Activated naive CD4-positive, alpha-beta T cell treated with anti-CD3 and anti-CD28 coated beads, Interleukin-2, amount 50 U/mL, for 24 hours (primary cell): ENCODE results near the gene CPLANE1.
"Not testable (repeated sequence)": the region's sequence is repeated elsewhere in the genome, so short reads cannot be mapped to it uniquely, and the experiment has no call there.

Source experiments
- H3K27ac Mint-ChIP-seq: one replicate; pipeline ENCODE4 v1.8.0; 2021; ENCODE audit warnings: mild to moderate bottlenecking, mixed read lengths
- H3K27me3 Mint-ChIP-seq: one replicate; pipeline ENCODE4 v1.8.0; 2021; ENCODE audit warnings: mixed read lengths
- H3K36me3 Mint-ChIP-seq: one replicate; pipeline ENCODE4 v1.8.0; 2021; ENCODE audit warnings: mixed read lengths
- H3K4me1 Mint-ChIP-seq: one replicate; pipeline ENCODE4 v1.8.0; 2021; ENCODE audit warnings: mixed read lengths
- H3K4me3 Mint-ChIP-seq: one replicate; pipeline ENCODE4 v1.8.0; 2021; ENCODE audit warnings: mild to moderate bottlenecking, mixed read lengths
- H3K9me3 Mint-ChIP-seq: one replicate; pipeline ENCODE4 v1.8.0; 2021; ENCODE audit warnings: mixed read lengths

The CPLANE1 gene

DNA sequence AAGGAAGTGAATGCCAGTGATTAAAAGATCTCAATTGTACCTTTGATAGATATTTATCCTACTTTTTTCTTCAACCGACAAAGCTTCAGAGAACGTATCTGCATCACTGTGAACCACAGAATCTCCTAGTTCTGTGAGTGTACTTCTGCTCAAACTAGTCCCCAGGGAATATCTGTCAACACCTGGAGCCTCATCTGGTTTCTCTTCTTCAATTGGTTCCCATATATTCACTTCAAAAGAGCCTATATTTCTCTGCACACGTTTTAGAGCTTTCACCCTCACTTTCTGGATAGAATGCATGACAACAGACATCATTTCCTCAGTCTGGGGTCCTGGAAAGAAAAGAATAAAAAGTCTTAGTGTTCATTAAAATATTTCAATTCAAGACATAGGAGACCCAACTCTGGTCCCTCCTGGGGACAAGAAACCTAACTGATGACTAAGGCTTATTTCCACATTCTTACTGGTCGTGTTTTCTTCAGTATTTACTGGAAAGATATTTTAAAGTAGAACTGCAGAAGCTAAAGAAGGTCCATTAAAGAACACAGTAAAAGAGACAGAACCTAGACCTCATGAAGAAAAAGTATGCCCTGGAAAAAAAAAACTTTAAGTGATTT, 64.3 kb downstream of the CPLANE1 start:
- H3K36me3 Mint-ChIP-seq = peaks cover 7% of the 10 kb centered on the region
- H3K4me1 Mint-ChIP-seq = no peaks in the 10 kb centered on the region
- H3K27me3 Mint-ChIP-seq = no peaks in the 10 kb centered on the region
- H3K9me3 Mint-ChIP-seq = no peaks in the 10 kb centered on the region
- no peak overlapping the region for H3K27ac Mint-ChIP-seq
- H3K4me3 Mint-ChIP-seq = no peak overlapping the region

GRCh38 chr5:37182667-37183066, 66.5 kb downstream of the CPLANE1 start:
- no peaks in the 10 kb centered on the region for H3K9me3 Mint-ChIP-seq
- no peak overlapping the region for H3K27ac Mint-ChIP-seq

GRCh38 chr5:37174928-37175327, 74.2 kb downstream of the CPLANE1 start:
- H3K36me3 Mint-ChIP-seq = peaks cover 6% of the 10 kb centered on the region
- no peaks in the 10 kb centered on the region for H3K4me1 Mint-ChIP-seq
- no peak overlapping the region for H3K27ac Mint-ChIP-seq
- H3K27me3 Mint-ChIP-seq = no peaks in the 10 kb centered on the region
- no peak overlapping the region for H3K4me3 Mint-ChIP-seq
- H3K9me3 Mint-ChIP-seq = no peaks in the 10 kb centered on the region

More at GRCh38 chr5:37182667-37183066, 66.5 kb downstream of the CPLANE1 start:
- H3K36me3 Mint-ChIP-seq = peaks cover 7% of the 10 kb centered on the region
- H3K4me1 Mint-ChIP-seq = no peaks in the 10 kb centered on the region
- no peak overlapping the region for H3K4me3 Mint-ChIP-seq
- H3K27me3 Mint-ChIP-seq = no peaks in the 10 kb centered on the region

DNA sequence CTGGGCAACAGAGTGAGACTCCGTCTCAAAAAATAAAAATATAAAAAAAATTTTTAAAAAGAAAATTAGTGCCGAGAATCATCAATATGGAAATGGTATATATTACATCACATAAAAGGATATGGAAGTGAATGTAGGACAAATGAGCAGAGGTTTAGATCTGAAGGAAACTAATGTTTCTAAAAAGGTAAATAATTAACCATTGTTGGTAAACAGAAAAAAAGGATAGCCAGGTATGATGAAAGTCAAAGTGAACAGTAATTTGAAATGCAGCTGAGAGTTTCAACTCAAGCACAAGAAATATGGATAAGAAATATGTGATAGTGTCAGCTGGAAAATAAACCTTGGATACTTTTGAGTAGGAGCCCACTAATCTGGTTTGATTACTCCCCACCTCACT, 76.2 kb downstream of the CPLANE1 start:
- no peaks in the 10 kb centered on the region for H3K27me3 Mint-ChIP-seq
- no peak overlapping the region for H3K27ac Mint-ChIP-seq
- no peaks in the 10 kb centered on the region for H3K9me3 Mint-ChIP-seq
- no peak overlapping the region for H3K4me3 Mint-ChIP-seq
- peaks cover 14% of the 10 kb centered on the region for H3K36me3 Mint-ChIP-seq
- H3K4me1 Mint-ChIP-seq = no peaks in the 10 kb centered on the region

DNA sequence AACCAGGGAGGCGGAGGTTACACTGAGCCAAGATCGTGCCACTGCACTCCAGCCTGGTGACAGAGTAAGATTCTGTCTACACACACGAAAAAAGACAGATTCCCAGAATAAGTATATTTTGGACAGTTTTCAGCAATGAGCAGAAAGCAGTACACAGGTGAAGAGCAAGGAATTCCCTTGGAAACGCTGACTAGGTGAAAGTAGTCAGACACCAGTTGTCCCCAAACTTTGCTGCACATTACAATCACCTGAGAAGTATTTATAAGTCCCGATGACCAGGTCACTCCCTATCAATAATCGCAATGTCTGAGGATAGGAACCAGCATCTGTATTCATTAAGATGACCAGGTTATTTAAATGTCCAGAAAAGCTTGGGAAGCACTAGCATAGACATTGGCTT, 78.3 kb downstream of the CPLANE1 start:
- H3K4me1 Mint-ChIP-seq = no peaks in the 10 kb centered on the region
- no peak overlapping the region for H3K4me3 Mint-ChIP-seq
- H3K9me3 Mint-ChIP-seq = no peaks in the 10 kb centered on the region
- H3K27me3 Mint-ChIP-seq = no peaks in the 10 kb centered on the region
- peaks cover 11% of the 10 kb centered on the region for H3K36me3 Mint-ChIP-seq
- no peak overlapping the region for H3K27ac Mint-ChIP-seq

- Mint-ChIP-seq H3K27ac (no peak overlapping the region), H3K4me1 (no peaks in the 10 kb centered on the region), H3K27me3 (no peaks in the 10 kb centered on the region), H3K9me3 (no peaks in the 10 kb centered on the region), H3K36me3 (peaks cover 16% of the 10 kb centered on the region), H3K4me3 (no peak overlapping the region)
Observed at GRCh38 chr5:37166197-37166596, 83.0 kb downstream of the CPLANE1 start.

GRCh38 chr5:37165761-37166160, 83.4 kb downstream of the CPLANE1 start:
- Mint-ChIP-seq H3K4me3 (no peak overlapping the region), H3K9me3 (no peaks in the 10 kb centered on the region), H3K27me3 (no peaks in the 10 kb centered on the region), H3K4me1 (no peaks in the 10 kb centered on the region), H3K27ac (no peak overlapping the region), H3K36me3 (peaks cover 16% of the 10 kb centered on the region)

GRCh38 chr5:37153661-37154060, 95.5 kb downstream of the CPLANE1 start:
- Mint-ChIP-seq H3K27me3 (no peaks in the 10 kb centered on the region), H3K27ac (no peak overlapping the region), H3K4me1 (no peaks in the 10 kb centered on the region), H3K36me3 (peaks cover 11% of the 10 kb centered on the region), H3K9me3 (no peaks in the 10 kb centered on the region), H3K4me3 (no peak overlapping the region)

DNA sequence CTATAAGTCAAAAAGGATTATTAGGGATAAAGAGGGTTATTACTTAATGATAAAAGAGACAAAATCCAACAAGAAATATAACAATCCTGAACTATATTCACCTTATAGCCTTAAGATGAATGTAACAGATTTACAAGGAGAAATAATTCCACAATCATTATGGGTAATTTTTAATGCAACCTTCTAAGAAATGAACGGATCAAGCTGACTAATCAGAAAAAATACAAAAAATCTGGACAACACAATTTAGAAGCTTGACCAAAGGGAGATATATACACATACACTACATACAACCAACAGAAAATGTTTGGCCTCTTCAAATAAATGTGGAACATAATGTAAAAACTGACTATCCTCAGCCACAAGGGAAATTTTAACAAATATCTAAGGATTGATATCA, 102.3 kb downstream of the CPLANE1 start:
- peaks cover 19% of the 10 kb centered on the region for H3K36me3 Mint-ChIP-seq
- H3K27ac Mint-ChIP-seq = no peak overlapping the region
- no peaks in the 10 kb centered on the region for H3K4me1 Mint-ChIP-seq
- no peak overlapping the region for H3K4me3 Mint-ChIP-seq
- H3K9me3 Mint-ChIP-seq = peaks cover 7% of the 10 kb centered on the region
- H3K27me3 Mint-ChIP-seq = no peaks in the 10 kb centered on the region

GRCh38 chr5:37136694-37137093, 112.5 kb downstream of the CPLANE1 start:
- Mint-ChIP-seq H3K27ac (no peak overlapping the region), H3K4me1 (no peaks in the 10 kb centered on the region), H3K9me3 (peaks cover 12% of the 10 kb centered on the region), H3K36me3 (peaks cover 34% of the 10 kb centered on the region), H3K4me3 (no peak overlapping the region), H3K27me3 (no peaks in the 10 kb centered on the region)

GRCh38 chr5:37135312-37135711, 113.9 kb downstream of the CPLANE1 start:
- H3K4me1 Mint-ChIP-seq, H3K4me3 Mint-ChIP-seq, H3K27ac Mint-ChIP-seq, H3K27me3 Mint-ChIP-seq: not testable (repeated sequence)
- peaks cover 31% of the 10 kb centered on the region for H3K36me3 Mint-ChIP-seq
- peaks cover 12% of the 10 kb centered on the region for H3K9me3 Mint-ChIP-seq

DNA sequence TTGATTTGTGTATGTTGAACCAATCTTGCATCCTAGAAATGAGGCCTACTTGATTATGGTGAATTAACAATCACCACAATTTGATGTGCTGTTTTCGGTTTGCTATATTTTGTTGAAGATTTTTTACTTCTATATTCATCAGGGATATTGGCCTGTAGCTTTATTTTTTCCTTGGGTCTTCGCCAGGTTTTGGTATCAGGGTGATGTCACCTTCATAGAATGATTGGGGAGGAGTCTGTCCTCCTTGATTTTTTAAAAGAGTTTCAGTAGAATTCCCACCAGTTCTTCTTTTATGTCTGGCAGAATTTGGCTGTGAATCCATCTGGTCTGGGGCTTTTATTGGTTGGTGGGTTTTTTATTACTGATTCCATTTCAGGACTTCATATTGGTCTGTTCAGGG, 115.2 kb downstream of the CPLANE1 start:
- H3K36me3 Mint-ChIP-seq = peaks cover 31% of the 10 kb centered on the region
- no peak overlapping the region for H3K4me3 Mint-ChIP-seq

DNA sequence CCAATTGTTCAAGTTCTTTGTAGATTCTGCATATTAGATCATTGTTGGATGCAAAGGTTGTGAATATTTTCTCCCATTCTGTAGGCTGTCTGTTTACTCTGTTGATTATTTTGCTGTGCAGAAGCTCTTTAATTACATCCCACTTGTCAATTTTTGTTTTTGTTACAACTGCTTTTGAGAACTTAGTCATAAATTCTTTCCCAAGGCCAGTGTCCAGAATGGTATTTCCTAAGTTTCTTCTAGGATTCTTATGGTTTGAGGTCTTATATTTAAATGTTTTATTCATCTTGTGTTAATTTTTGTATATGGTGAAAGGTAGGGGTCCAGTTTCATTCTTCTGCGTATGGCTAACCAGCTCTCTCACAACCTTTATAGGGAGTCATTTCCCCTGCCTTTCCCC, 116.5 kb downstream of the CPLANE1 start:
- Mint-ChIP-seq H3K4me3 (no peak overlapping the region), H3K36me3 (peaks cover 25% of the 10 kb centered on the region), H3K27me3 (no peaks in the 10 kb centered on the region), H3K4me1 (no peaks in the 10 kb centered on the region), H3K9me3 (peaks cover 7% of the 10 kb centered on the region), H3K27ac (no peak overlapping the region)

More for the DNA sequence above, 115.2 kb downstream of the CPLANE1 start:
- Mint-ChIP-seq H3K27ac (no peak overlapping the region), H3K27me3 (no peaks in the 10 kb centered on the region), H3K9me3 (peaks cover 12% of the 10 kb centered on the region), H3K4me1 (no peaks in the 10 kb centered on the region)

GRCh38 chr5:37121465-37121864, 127.7 kb downstream of the CPLANE1 start:
- no peak overlapping the region for H3K4me3 Mint-ChIP-seq
- no peaks in the 10 kb centered on the region for H3K4me1 Mint-ChIP-seq
- peaks cover 8% of the 10 kb centered on the region for H3K36me3 Mint-ChIP-seq
- H3K27ac Mint-ChIP-seq = no peak overlapping the region
- no peaks in the 10 kb centered on the region for H3K9me3 Mint-ChIP-seq
- no peaks in the 10 kb centered on the region for H3K27me3 Mint-ChIP-seq

DNA sequence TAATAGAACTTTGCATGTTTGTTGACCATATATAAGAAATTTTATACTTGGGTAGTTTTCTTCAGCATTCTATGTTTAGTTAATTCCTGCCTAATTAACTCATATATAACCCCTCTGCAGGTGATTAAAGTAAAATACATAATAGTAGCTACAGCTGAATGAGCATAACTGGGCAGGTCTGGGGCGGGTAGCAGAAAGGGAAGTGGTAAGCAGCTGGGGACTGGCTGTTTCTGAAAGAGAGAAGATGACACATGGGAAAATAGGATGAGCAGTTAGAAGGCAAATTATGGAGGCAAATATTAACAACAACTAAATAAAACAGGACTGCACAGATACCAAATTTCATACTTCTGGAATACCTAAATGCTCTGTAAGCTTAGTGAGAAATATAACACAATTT, 128.1 kb downstream of the CPLANE1 start:
- no peaks in the 10 kb centered on the region for H3K27me3 Mint-ChIP-seq
- H3K27ac Mint-ChIP-seq = no peak overlapping the region
- H3K4me1 Mint-ChIP-seq = no peaks in the 10 kb centered on the region
- peaks cover 10% of the 10 kb centered on the region for H3K36me3 Mint-ChIP-seq
- no peaks in the 10 kb centered on the region for H3K9me3 Mint-ChIP-seq
- no peak overlapping the region for H3K4me3 Mint-ChIP-seq

- Mint-ChIP-seq H3K9me3 (no peaks in the 10 kb centered on the region), H3K27ac (no peak overlapping the region), H3K36me3 (peaks cover 4% of the 10 kb centered on the region), H3K4me3 (no peak overlapping the region), H3K27me3 (no peaks in the 10 kb centered on the region), H3K4me1 (no peaks in the 10 kb centered on the region)
Observed at GRCh38 chr5:37120270-37120669, 128.9 kb downstream of the CPLANE1 start.

DNA sequence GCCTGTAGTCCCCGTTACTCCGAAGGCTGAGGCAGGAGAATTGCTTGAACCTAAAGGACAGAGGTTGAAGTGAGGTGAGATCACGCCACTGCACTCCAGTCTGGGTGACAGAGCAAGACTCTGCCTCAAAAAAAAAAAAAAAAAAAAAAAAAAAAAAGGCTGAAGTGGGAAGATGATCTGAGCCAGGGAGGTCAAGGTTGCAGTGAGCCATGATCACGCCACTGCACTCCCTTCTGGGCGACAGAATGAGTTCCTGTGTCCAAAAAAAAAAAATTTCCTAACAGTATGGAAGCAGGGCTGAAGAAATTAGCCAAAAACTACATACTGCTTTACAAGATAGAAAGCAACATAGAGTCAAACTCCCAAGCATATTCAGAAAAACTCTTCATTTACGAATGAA, 132.8 kb downstream of the CPLANE1 start:
- H3K27ac Mint-ChIP-seq = no peak overlapping the region
- peaks cover 8% of the 10 kb centered on the region for H3K9me3 Mint-ChIP-seq
- peaks cover 23% of the 10 kb centered on the region for H3K4me1 Mint-ChIP-seq
- no peak overlapping the region for H3K4me3 Mint-ChIP-seq
- H3K36me3 Mint-ChIP-seq = peaks cover 17% of the 10 kb centered on the region
- no peaks in the 10 kb centered on the region for H3K27me3 Mint-ChIP-seq
